ENCODE results near the gene RING1.

DNA sequence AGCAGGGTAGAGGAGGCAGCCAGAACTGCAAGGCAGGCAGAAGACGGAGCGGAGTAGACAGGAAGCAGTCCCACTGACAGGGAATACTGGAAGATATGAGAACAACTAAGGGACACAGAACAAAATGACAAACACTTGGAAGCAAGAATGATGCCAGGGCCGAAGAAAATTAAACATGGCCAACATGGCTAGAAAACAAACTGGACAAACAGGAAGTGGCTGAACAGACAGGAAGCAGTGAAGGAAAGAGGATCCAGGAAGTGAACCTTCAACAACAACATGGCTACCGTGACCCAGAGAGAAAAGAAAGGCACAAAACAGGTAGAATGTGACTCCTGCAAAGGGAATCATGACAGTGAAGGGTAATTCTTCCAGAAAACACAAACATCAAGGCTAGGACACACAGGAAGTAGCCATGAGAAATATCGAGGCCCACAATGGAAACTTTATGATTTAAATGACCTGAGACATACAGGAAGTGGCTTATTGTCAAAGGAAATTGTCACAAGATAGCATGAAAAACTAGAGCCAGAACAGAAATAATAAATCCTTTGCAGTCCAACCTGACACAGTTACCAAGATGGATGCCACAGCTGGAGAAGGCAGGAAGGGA, 25.1 kb upstream of the RING1 start:
- TF ChIP-seq CTCF (IDR thresholded peaks at IDR 0.05) (no peak), EZH2 (IDR thresholded peaks at IDR 0.05) (no peak), EZH2phosphoT487 (IDR thresholded peaks at IDR 0.05) (no peak)

Data from neural progenitor cell (in vitro differentiated cells).